Gastrocnemius medialis (tissue), 4 donors: Measurements from ENCODE around the gene AP1B1.

ENCODE experiments used
- CTCF ChIP-seq, 5 experiments: fragments of 450-650 bp in 3 of 5; fragments of 200-600 bp in 2 of 5; sonication (generic) in 2 of 5; IDR thresholded peaks in 4 of 5; conservative IDR thresholded peaks in 1 of 5; 1 replicate in 4 of 5; 2 replicates in 1 of 5; pipeline ENCODE4 v1.5.1; 2016 to 2019; ENCODE audit warnings: antibody characterized with exemption in 5 of 5, mild to moderate bottlenecking in 3 of 5, moderate library complexity in 3 of 5
- POLR2A ChIP-seq, 2 donors: fragments of 450-650 bp; IDR thresholded peaks; one replicate each; pipeline ENCODE4 v1.6.1; 2017; ENCODE audit warnings: antibody characterized with exemption in 2 of 2, mild to moderate bottlenecking in 2 of 2, moderate library complexity in 2 of 2

- TF ChIP-seq CTCF (IDR thresholded peaks at IDR 0.05 in 4 of 5, conservative IDR thresholded peaks at IDR 0.05 in 1 of 5) (no peak), POLR2A (IDR thresholded peaks at IDR 0.05) (no peak)
These were observed 69.3 kb downstream of the AP1B1 start for GRCh38 chr22:29319072-29319471.
